Keratinocyte (primary cell): ENCODE measurements around the gene PPIP5K2.

Source experiments
- EZH2 ChIP-seq: IDR thresholded peaks from one replicate; pipeline ENCODE4 v1.6.1; 2012; ENCODE audit warnings: inconsistent platforms, mild to moderate bottlenecking, low read length, moderate library complexity
- TF ChIP-seq, protein P1 (sequence below), 3 experiments: IDR thresholded peaks in 1 of 3; conservative IDR thresholded peaks in 1 of 3; optimal IDR thresholded peaks in 1 of 3; 2 replicates in 2 of 3; 3 replicates in 1 of 3; pipeline versions ENCODE3 to v1.5.1; 2011; ENCODE audit warnings: low read length in 3 of 3, mild to moderate bottlenecking in 3 of 3, moderate library complexity in 2 of 3, control low read depth in 1 of 3, inconsistent platforms in 1 of 3; ENCODE audit not compliant: insufficient read depth in 2 of 3; ENCODE audit errors: extremely low read depth in 1 of 3

DNA sequence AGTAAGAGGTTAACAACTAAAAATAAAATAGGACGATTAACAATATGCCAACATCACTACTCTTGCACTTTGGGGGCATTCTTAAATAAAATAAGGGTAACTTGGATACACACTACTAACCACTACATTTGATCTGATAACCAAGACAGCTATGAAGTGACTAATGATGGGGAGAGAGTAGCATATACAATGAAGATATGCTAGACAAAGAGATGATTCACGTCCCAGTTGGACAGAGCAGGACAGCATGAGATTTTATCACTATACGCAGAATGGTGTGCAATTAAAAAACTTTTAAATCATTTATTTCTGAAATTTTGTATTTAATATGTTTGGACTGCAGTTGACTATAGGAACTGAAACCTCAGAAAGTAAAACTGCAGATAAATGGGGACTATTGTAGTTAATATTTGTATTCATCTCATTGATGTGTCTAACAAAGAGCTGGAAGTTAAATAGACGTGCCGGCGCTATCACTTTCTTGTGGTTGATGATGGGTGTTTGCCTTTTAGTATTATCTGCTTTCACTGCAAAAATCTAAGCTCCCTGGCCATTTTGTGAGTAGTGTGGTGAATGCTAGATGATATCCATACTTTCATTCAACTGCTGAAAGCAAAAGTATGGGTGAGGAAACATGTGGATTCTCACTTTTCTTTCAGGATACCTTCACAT, 18.9 kb upstream of the PPIP5K2 start:
- TF ChIP-seq EZH2, result no peak
- TF ChIP-seq, protein P1, sequence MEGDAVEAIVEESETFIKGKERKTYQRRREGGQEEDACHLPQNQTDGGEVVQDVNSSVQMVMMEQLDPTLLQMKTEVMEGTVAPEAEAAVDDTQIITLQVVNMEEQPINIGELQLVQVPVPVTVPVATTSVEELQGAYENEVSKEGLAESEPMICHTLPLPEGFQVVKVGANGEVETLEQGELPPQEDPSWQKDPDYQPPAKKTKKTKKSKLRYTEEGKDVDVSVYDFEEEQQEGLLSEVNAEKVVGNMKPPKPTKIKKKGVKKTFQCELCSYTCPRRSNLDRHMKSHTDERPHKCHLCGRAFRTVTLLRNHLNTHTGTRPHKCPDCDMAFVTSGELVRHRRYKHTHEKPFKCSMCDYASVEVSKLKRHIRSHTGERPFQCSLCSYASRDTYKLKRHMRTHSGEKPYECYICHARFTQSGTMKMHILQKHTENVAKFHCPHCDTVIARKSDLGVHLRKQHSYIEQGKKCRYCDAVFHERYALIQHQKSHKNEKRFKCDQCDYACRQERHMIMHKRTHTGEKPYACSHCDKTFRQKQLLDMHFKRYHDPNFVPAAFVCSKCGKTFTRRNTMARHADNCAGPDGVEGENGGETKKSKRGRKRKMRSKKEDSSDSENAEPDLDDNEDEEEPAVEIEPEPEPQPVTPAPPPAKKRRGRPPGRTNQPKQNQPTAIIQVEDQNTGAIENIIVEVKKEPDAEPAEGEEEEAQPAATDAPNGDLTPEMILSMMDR (optimal IDR thresholded peaks at IDR 0.05 in 1 of 3, IDR thresholded peaks at IDR 0.05 in 1 of 3, conservative IDR thresholded peaks at IDR 0.05 in 1 of 3; ENCODE audit: extremely low read depth in 1 of 3, insufficient read depth in 2 of 3, low read length in 3 of 3), result no peak
